Mucosa of gallbladder (tissue), 1 donor: Measurements from ENCODE around the gene GNLY. TPM values are rescaled to one million over a fixed set of nuclear protein-coding genes. Genes with fewer than 3 reads are reported as not detected.
A peak's percentile ranks its signal among the peaks of the same experiment; 100 is the strongest.
"Not testable (repeated sequence)": the region's sequence is repeated elsewhere in the genome, so short reads cannot be mapped to it uniquely, and the experiment has no call there.

ENCODE experiments used
- DNase-seq: peaks from one replicate; pipeline ENCODE4 v3.0.0-alpha.2; 2020; ENCODE audit warnings: low spot score
- total RNA-seq: library from RNA; stranded (reverse); gene quantifications from one replicate; pipeline ENCODE4 v1.2.1, GENCODE V29; 2021
- donor health status: DM: no; HTN: no; CAD: no.

The GNLY gene
- total RNA-seq, 1 donor from 2014 or later: 0.95 TPM

- DNase-seq: no peak
Measured at GRCh38 chr2:85665264-85665937, 28.8 kb upstream of the GNLY start.

GRCh38 chr2:85666016-85666415, 28.1 kb upstream of the GNLY start:
- DNase-seq: no peak

- DNase-seq: no peak
Measured at GRCh38 chr2:85666435-85667316, 27.5 kb upstream of the GNLY start.

DNA sequence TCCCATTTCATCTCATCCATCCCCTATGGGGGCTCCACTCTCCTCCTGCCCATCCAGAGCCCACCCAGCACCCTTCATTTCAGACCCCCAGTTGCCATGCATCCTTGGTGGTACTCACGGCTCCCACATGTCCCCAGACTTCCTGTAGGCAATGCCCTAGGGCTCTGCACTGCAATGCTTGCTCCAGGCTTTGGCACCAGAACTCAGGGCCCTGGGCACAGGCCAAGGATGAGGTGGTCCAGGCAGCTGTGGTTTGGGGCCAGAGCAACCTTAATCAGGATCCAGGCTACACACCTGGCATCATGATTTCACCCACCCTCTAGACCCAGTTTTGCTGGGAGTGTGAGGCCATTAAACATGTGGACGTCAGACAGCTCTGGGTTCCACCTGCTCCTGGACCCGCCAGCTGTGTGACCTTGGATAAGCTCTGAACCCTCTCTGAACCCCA, 26.6 kb upstream of the GNLY start:
- no peak for DNase-seq

DNA sequence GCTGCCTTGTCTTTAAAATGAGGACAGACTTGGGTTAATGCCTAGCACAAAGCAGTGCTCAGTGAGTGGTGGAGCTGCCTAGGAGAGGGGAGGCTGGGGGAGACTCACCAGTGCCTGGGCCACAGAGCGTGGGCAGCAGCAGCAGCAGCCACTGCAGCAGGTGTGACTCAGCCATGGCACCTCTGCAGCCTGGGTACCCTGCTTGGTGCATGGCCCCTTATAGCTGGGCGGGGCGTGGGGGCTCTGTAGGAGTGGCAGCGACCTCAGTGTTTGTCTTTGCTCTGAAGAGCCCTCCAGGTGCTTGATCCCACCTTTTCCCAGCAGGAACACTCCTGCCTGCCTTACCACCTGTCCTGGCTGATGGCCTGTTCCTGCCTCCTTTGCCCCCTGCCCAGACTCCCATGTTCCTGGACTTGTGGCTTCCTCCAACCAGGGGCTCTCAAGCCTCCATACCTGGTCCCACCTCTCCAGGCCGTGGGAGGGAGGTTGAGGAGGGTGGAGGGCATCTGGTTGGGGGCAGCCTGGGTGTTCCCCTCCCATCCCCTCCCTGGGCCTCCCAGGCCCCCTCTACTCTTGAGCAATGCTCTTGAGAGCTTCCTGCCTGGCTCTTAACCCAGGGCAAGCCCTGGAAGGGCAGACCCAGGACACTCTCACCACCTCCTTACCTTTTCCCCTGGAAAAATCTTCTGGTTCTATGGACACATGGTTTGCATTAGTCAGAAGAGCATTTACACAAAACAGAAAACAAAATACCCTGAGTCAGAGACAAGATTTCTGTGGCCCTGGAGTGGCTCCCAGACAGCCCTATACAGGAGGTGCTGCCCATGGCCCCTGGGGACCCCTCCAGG, 25.9 kb upstream of the GNLY start, which contains the start of gene SFTPB:
Gene SFTPB, minus strand, starts transcription at position 191 of the 848 bp plus-strand sequence. Its CDS starts 16 bp downstream, at position 175.
- DNase-seq: no peak

- no peak for DNase-seq
Measured at GRCh38 chr2:85668857-85669142, 25.4 kb upstream of the GNLY start.

DNA sequence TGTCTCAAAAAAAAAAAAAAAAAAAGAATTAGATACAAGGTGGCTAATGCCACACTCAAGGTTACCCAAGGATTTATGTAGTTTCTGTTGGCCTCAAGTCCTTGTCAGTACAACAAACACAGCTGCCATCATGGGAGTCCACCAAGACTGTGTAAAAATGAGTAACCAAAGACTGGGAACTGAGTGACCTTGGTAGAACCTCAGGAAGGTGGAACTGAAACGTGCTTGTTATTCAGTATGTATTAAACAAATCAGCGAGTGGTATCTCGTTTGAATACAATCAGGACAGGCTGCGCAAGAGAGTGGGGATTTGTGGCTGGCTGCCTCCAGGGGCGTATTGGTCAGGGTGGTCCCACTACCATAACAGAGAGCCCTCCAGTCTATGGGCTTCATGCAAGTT, 24.6 kb upstream of the GNLY start:
- DNase-seq: no peak

DNA sequence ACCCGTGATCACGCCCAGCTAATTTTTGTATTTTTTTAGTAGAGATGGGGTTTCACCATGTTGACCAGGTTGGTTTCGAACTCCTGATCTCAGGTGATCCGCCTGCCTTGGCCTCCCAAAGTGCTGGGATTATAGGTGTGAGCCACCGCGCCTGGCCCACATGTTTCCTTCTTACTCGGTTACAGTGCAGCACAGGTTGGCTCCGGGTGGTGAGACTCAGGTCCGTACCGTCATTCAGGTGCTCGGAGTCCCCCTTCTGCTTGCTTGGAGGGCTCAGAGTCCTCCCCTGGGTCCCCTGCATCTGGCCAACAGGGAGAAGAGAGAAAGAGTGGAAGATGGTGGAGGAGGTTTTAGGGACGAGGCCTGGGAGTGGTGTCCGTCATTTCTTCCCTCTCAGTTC, 23.7 kb upstream of the GNLY start:
- not testable (repeated sequence) for DNase-seq

DNA sequence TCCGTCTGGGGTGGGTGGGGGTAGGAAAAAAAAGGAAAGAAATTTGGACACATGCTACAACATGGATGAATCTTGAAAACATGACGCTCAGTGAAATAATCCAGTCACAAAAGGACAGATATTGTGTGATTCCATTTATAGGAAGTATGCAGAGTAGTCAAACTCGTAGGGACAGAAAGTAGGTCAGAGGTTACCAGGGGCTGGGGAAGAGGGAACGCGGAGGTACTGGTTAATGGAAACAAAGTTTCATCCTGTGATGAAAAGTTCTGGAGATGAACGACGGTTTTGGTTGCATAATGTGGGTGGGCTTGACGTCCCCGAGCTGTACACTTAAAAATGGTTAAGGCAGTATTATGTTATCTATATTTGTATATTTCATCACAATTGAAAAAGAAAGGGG, 21.7 kb upstream of the GNLY start:
- no peak for DNase-seq

- no peak for DNase-seq
Measured at GRCh38 chr2:85673716-85674375, 20.3 kb upstream of the GNLY start.

- DNase-seq: no peak
Measured at GRCh38 chr2:85674417-85674816, 19.7 kb upstream of the GNLY start.

GRCh38 chr2:85675427-85675826, 18.7 kb upstream of the GNLY start:
- DNase-seq: no peak

DNA sequence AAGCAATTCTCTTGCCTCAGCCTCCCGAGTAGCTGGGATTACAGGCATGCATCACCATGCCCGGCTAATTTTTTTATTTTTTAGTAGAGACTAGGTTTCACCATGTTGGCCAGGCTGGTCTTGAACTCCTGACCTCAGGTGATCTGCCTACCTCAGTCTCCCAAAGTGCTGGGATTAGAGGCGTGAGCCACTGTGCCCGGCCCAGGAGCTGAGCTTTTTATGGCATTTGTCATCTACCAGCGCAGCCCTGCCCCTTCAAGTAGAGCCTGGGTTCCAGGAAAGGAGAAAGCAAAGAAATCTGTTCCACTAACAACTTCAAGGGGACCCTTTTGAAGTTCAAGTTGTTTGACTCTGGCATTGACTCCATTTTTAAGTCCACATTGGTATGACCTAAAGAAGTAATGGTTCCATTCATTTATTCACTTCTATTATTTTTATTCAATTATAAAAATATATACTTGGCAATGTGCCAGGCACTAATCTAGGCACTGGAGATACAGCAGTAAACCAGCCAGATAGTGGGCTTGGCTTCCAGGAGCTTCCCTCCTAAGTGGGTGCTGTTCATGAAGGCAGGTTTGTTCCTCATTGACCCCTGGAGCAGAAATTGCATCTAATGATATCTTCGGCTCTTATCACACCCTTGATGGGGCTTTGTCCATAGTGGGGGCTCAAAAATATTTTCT, 18.2 kb upstream of the GNLY start:
- no peak for DNase-seq

- no peak for DNase-seq
Measured at GRCh38 chr2:85678377-85678776, 15.8 kb upstream of the GNLY start.

GRCh38 chr2:85678794-85679672, 15.1 kb upstream of the GNLY start:
- DNase-seq: peak; percentile 89

GRCh38 chr2:85680707-85681371, 13.3 kb upstream of the GNLY start:
- no peak for DNase-seq

DNA sequence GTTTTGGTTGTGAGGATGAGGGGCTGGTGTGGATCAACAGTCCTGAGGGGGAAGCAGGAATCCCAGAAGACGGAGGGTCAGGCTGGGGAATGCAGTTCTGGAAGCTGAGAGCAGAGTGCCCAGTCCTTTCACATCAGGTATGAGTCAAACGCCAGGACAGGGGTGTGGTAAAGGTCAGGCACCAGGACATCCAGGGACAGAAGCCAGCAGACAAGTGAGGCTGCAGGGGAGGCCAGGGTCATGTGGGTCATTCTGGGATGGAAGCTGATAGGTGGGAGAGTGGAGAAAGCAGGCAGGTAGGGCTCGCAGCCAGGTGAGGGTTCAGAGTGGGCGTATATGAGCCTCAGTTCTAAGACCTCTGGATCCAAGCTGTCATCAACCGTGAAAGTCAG, 12.8 kb upstream of the GNLY start:
- DNase-seq: no peak

- DNase-seq: no peak
Measured at GRCh38 chr2:85681776-85682175, 12.4 kb upstream of the GNLY start.

GRCh38 chr2:85682378-85682777, 11.8 kb upstream of the GNLY start:
- no peak for DNase-seq

DNA sequence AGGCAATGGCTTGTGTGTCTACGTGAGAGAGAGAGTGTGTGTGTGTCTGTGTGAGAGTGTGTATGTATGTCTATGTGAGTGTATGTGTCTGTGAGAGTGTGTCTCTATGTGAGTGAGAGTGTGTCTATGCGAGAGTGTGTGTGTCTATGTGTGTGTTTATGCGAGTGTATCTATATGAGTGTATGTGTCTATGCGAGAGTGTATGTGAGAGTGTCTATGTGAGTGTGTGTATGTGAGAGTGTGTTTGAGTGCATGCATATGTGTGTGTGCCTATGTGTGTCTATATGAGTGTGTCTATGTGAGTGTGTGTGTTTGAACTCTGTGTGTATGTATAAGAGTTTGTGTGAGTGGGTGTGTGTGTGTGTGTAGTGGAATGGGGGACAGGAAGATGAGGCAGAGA, 9.8 kb upstream of the GNLY start:
- no peak for DNase-seq
